Measurements from ENCODE around the gene MAPK9.

DNA sequence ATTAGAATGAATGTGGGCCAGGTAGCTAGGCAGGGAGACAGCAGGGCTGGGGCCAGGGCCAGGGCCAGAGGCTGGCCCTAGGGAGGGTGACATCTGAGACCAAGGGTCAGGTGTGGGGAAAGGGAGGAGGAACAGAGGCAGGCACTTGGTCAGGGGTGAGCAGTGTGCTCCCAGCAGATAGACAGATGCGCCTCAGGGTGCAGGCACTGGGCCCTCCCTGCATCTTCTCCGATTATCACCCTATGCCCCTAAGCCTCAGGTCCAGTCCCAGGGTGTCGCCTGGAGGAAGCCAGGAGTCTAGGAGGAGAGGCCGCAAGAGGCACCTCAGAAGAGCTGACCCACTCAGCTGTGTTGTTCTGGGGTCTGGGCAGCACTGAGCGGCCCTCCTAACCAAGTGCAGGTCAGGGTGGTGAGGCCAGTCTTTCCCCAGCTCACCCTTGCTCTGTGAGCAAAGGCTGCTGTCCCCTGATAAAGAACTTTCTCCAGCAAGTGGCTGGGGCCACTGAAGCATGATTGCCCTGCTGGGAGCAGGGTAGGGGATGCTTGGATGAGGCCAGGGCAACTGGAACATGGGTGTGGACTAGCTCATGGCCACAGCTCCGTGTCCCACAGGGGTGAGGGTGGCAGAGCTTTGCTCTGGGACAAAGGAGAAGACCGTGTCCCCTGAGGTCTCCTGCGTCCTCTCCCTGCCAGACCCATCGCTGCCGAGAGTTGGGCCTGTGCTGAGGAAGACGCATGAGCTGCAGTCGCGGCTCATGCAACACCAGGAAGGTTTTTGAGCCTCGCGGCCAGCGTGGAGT is 80.7 kb downstream of the MAPK9 start:
- TF ChIP-seq SPI1 (IDR thresholded peaks at IDR 0.05; ENCODE audit: borderline replicate concordance, low read depth, low read length) (no peak), SREBF2 (CRISPR knock-in tag; IDR thresholded peaks at IDR 0.05) (no peak), HCFC1 (IDR thresholded peaks at IDR 0.05; ENCODE audit: low read depth, low read length) (no peak), EZH2 (IDR thresholded peaks at IDR 0.05; ENCODE audit: borderline replicate concordance, low read depth, low read length) (no peak), ZNF263 (CRISPR knock-in tag; IDR thresholded peaks at IDR 0.05; ENCODE audit: borderline replicate concordance) (0 out of 2 replicates have a peak, but pooled peaks have one; percentile 13), CSDE1 (IDR thresholded peaks at IDR 0.05) (no peak)
- TF ChIP-seq, protein P1, sequence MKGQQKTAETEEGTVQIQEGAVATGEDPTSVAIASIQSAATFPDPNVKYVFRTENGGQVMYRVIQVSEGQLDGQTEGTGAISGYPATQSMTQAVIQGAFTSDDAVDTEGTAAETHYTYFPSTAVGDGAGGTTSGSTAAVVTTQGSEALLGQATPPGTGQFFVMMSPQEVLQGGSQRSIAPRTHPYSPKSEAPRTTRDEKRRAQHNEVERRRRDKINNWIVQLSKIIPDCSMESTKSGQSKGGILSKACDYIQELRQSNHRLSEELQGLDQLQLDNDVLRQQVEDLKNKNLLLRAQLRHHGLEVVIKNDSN (CRISPR knock-in tag; IDR thresholded peaks at IDR 0.05): 0 out of 2 replicates have a peak, but pooled peaks have one; percentile 18
- TF ChIP-seq, protein P2, sequence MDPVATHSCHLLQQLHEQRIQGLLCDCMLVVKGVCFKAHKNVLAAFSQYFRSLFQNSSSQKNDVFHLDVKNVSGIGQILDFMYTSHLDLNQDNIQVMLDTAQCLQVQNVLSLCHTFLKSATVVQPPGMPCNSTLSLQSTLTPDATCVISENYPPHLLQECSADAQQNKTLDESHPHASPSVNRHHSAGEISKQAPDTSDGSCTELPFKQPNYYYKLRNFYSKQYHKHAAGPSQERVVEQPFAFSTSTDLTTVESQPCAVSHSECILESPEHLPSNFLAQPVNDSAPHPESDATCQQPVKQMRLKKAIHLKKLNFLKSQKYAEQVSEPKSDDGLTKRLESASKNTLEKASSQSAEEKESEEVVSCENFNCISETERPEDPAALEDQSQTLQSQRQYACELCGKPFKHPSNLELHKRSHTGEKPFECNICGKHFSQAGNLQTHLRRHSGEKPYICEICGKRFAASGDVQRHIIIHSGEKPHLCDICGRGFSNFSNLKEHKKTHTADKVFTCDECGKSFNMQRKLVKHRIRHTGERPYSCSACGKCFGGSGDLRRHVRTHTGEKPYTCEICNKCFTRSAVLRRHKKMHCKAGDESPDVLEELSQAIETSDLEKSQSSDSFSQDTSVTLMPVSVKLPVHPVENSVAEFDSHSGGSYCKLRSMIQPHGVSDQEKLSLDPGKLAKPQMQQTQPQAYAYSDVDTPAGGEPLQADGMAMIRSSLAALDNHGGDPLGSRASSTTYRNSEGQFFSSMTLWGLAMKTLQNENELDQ (CRISPR knock-in tag; IDR thresholded peaks at IDR 0.05; ENCODE audit: borderline replicate concordance): no peak
- TF ChIP-seq, protein P3, sequence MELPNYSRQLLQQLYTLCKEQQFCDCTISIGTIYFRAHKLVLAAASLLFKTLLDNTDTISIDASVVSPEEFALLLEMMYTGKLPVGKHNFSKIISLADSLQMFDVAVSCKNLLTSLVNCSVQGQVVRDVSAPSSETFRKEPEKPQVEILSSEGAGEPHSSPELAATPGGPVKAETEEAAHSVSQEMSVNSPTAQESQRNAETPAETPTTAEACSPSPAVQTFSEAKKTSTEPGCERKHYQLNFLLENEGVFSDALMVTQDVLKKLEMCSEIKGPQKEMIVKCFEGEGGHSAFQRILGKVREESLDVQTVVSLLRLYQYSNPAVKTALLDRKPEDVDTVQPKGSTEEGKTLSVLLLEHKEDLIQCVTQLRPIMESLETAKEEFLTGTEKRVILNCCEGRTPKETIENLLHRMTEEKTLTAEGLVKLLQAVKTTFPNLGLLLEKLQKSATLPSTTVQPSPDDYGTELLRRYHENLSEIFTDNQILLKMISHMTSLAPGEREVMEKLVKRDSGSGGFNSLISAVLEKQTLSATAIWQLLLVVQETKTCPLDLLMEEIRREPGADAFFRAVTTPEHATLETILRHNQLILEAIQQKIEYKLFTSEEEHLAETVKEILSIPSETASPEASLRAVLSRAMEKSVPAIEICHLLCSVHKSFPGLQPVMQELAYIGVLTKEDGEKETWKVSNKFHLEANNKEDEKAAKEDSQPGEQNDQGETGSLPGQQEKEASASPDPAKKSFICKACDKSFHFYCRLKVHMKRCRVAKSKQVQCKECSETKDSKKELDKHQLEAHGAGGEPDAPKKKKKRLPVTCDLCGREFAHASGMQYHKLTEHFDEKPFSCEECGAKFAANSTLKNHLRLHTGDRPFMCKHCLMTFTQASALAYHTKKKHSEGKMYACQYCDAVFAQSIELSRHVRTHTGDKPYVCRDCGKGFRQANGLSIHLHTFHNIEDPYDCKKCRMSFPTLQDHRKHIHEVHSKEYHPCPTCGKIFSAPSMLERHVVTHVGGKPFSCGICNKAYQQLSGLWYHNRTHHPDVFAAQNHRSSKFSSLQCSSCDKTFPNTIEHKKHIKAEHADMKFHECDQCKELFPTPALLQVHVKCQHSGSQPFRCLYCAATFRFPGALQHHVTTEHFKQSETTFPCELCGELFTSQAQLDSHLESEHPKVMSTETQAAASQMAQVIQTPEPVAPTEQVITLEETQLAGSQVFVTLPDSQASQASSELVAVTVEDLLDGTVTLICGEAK (IDR thresholded peaks at IDR 0.05): no peak
- TF ChIP-seq, protein P3 (CRISPR knock-in tag; IDR thresholded peaks at IDR 0.05): no peak
- TF ChIP-seq, protein P4, sequence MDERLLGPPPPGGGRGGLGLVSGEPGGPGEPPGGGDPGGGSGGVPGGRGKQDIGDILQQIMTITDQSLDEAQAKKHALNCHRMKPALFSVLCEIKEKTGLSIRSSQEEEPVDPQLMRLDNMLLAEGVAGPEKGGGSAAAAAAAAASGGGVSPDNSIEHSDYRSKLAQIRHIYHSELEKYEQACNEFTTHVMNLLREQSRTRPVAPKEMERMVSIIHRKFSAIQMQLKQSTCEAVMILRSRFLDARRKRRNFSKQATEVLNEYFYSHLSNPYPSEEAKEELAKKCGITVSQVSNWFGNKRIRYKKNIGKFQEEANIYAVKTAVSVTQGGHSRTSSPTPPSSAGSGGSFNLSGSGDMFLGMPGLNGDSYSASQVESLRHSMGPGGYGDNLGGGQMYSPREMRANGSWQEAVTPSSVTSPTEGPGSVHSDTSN (CRISPR knock-in tag; IDR thresholded peaks at IDR 0.05; ENCODE audit: low read depth): no peak
- TF ChIP-seq, protein P4 (tag; conservative IDR thresholded peaks at IDR 0.05; ENCODE audit: low read depth): no peak
- TF ChIP-seq, protein P5, sequence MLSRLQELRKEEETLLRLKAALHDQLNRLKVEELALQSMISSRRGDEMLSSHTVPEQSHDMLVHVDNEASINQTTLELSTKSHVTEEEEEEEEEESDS (CRISPR knock-in tag; IDR thresholded peaks at IDR 0.05): no peak

Data from K562 (cell line).